ENCODE measurements around the gene STH. TPM values are rescaled to one million over a fixed set of nuclear protein-coding genes. Genes with fewer than 3 reads are reported as not detected.

The STH gene
- total and polyA plus RNA-seq, 2 experiments from 2014 or later, result 0.55 TPM; not detected in 1

DNA sequence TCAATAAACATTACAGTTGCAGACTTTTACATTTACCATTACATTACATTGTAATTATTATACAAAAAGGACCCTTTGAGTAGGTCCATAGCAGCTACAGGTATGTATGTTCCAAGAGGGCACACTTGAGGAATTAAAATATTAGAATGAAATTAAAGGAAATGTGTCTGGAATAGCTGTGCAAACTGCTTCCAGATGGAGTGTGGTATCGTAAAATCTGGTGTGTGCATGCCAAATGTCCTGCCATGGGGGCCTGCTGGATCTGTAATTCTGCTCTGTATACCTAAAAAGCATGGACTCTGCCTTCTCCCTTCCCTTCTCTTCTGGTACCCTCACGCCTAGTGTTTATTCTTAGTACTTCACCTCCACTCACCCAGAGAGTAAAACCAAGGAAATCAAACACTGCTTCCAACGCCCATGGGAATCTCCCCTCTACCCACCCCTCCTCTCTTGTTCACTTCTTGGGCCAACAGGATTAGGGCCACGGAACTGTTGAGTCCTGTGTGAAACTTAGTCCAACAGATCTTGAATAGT lies 38.7 kb downstream of the STH start:
- H3K36me3 ChIP-seq (ENCODE audit: insufficient read depth), result peaks cover 69% of the 10 kb centered on the region
- H2AFZ ChIP-seq, result no peak overlapping the region
- no peaks in the 10 kb centered on the region for H3K27me3 ChIP-seq (ENCODE audit: insufficient read depth)
- Mint-ChIP-seq H3K9me3 (no peaks in the 10 kb centered on the region), H3K36me3 (ENCODE audit: low read depth) (peaks cover 86% of the 10 kb centered on the region), H3K4me1 (no peaks in the 10 kb centered on the region), H3K27ac (no peak overlapping the region), H3K4me3 (no peak overlapping the region), H3K27me3 (ENCODE audit: insufficient read depth, low read depth, poor library complexity) (peaks cover 4% of the 10 kb centered on the region)
- H3K4me1 ChIP-seq (ENCODE audit: insufficient read depth), result no peaks in the 10 kb centered on the region
- peaks cover 10% of the 10 kb centered on the region; the same call in 1 of the 2 replicates for H3F3A ChIP-seq (replicated peaks; ENCODE audit: low read depth)
- H3K9me2 ChIP-seq (ENCODE audit: insufficient read depth), result no peaks in the 10 kb centered on the region
- peaks cover 18% of the 10 kb centered on the region for H4K20me1 ChIP-seq (replicated peaks; ENCODE audit: insufficient read depth)
- H3K27ac ChIP-seq (ENCODE audit: low read depth), result no peak overlapping the region
- peaks cover 7% of the 10 kb centered on the region; the same call in 1 of the 2 replicates for H3K79me2 ChIP-seq (replicated peaks; ENCODE audit: insufficient read depth)
- TF ChIP-seq JUNB (IDR thresholded peaks at IDR 0.05; ENCODE audit: unreplicated experiment) (no peak), STAT1 (IDR thresholded peaks at IDR 0.05; ENCODE audit: unreplicated experiment) (no peak), ZNF331 (CRISPR knock-in tag; IDR thresholded peaks at IDR 0.05; ENCODE audit: low read depth) (no peak)
- no peak overlapping the region for H3K4me3 ChIP-seq
- ATAC-seq, result peak; percentile 24; the same call in 1 of the 3 replicates
- H3K4me2 ChIP-seq, result no peak overlapping the region
- DNase-seq (ENCODE audit: low spot score), result no peak

DNA sequence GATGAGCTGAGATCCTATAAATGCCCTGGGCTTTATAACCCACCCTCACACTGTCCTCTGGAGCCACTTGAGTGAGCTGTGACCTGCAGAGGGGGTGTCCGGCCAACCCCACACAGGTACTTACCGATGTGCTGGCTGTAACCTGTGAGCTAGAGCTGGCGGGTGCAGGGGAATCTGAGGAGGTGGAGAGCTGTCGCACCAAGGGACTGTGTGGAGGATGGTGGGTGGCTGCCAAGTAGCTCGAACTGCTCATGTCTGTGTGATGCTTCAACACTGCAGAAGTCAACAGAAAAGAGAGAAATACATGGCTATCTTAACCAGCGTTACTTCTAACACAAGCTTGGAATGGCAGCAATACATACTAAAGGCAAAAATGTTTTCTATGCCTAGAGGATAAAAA lies 39.4 kb downstream of the STH start:
- Histone ChIP-seq H3F3A (replicated peaks; ENCODE audit: low read depth) (peaks cover 14% of the 10 kb centered on the region; the same call in 1 of the 2 replicates), H3K9me2 (ENCODE audit: insufficient read depth) (no peaks in the 10 kb centered on the region), H3K79me2 (replicated peaks; ENCODE audit: insufficient read depth) (peaks cover 12% of the 10 kb centered on the region), H2AFZ (no peak overlapping the region), H4K20me1 (replicated peaks; ENCODE audit: insufficient read depth) (peaks cover 17% of the 10 kb centered on the region), H3K27ac (ENCODE audit: low read depth) (no peak overlapping the region), H3K36me3 (ENCODE audit: insufficient read depth) (peaks cover 68% of the 10 kb centered on the region), H3K4me2 (no peak overlapping the region), H3K27me3 (ENCODE audit: insufficient read depth) (no peaks in the 10 kb centered on the region), H3K4me1 (ENCODE audit: insufficient read depth) (no peaks in the 10 kb centered on the region), H3K4me3 (no peak overlapping the region)
- peak overlapping the region; percentile 36; the same call in 1 of the 2 replicates for H3K27ac Mint-ChIP-seq
- H3K27me3 Mint-ChIP-seq (ENCODE audit: insufficient read depth, low read depth, poor library complexity), result peaks cover 2% of the 10 kb centered on the region
- H3K9me3 Mint-ChIP-seq, result no peaks in the 10 kb centered on the region
- peaks cover 86% of the 10 kb centered on the region for H3K36me3 Mint-ChIP-seq (ENCODE audit: low read depth)
- no peak overlapping the region for H3K4me3 Mint-ChIP-seq
- DNase-seq (ENCODE audit: low spot score) (no peak), ATAC-seq (no peak)
- no peaks in the 10 kb centered on the region for H3K4me1 Mint-ChIP-seq
- TF ChIP-seq STAT1 (IDR thresholded peaks at IDR 0.05; ENCODE audit: unreplicated experiment) (no peak), POLR2AphosphoS5 (IDR thresholded peaks at IDR 0.05; ENCODE audit: low read depth) (no peak), ZNF114 (CRISPR knock-in tag; IDR thresholded peaks at IDR 0.05) (no peak), EZH2 (IDR thresholded peaks at IDR 0.05; ENCODE audit: low read depth, unreplicated experiment) (no peak), ZNF331 (CRISPR knock-in tag; IDR thresholded peaks at IDR 0.05; ENCODE audit: low read depth) (no peak), CREB1 (CRISPR knock-in tag; IDR thresholded peaks at IDR 0.05; ENCODE audit: low read depth) (no peak), EZH2phosphoT487 (IDR thresholded peaks at IDR 0.05; ENCODE audit: unreplicated experiment) (no peak), JUNB (IDR thresholded peaks at IDR 0.05; ENCODE audit: unreplicated experiment) (no peak), CTCF (conservative IDR thresholded peaks at IDR 0.05; ENCODE audit: low read depth in 2 of 2) (no peak), NANOG (IDR thresholded peaks at IDR 0.05; ENCODE audit: borderline replicate concordance) (no peak)
- TF ChIP-seq, protein P1, sequence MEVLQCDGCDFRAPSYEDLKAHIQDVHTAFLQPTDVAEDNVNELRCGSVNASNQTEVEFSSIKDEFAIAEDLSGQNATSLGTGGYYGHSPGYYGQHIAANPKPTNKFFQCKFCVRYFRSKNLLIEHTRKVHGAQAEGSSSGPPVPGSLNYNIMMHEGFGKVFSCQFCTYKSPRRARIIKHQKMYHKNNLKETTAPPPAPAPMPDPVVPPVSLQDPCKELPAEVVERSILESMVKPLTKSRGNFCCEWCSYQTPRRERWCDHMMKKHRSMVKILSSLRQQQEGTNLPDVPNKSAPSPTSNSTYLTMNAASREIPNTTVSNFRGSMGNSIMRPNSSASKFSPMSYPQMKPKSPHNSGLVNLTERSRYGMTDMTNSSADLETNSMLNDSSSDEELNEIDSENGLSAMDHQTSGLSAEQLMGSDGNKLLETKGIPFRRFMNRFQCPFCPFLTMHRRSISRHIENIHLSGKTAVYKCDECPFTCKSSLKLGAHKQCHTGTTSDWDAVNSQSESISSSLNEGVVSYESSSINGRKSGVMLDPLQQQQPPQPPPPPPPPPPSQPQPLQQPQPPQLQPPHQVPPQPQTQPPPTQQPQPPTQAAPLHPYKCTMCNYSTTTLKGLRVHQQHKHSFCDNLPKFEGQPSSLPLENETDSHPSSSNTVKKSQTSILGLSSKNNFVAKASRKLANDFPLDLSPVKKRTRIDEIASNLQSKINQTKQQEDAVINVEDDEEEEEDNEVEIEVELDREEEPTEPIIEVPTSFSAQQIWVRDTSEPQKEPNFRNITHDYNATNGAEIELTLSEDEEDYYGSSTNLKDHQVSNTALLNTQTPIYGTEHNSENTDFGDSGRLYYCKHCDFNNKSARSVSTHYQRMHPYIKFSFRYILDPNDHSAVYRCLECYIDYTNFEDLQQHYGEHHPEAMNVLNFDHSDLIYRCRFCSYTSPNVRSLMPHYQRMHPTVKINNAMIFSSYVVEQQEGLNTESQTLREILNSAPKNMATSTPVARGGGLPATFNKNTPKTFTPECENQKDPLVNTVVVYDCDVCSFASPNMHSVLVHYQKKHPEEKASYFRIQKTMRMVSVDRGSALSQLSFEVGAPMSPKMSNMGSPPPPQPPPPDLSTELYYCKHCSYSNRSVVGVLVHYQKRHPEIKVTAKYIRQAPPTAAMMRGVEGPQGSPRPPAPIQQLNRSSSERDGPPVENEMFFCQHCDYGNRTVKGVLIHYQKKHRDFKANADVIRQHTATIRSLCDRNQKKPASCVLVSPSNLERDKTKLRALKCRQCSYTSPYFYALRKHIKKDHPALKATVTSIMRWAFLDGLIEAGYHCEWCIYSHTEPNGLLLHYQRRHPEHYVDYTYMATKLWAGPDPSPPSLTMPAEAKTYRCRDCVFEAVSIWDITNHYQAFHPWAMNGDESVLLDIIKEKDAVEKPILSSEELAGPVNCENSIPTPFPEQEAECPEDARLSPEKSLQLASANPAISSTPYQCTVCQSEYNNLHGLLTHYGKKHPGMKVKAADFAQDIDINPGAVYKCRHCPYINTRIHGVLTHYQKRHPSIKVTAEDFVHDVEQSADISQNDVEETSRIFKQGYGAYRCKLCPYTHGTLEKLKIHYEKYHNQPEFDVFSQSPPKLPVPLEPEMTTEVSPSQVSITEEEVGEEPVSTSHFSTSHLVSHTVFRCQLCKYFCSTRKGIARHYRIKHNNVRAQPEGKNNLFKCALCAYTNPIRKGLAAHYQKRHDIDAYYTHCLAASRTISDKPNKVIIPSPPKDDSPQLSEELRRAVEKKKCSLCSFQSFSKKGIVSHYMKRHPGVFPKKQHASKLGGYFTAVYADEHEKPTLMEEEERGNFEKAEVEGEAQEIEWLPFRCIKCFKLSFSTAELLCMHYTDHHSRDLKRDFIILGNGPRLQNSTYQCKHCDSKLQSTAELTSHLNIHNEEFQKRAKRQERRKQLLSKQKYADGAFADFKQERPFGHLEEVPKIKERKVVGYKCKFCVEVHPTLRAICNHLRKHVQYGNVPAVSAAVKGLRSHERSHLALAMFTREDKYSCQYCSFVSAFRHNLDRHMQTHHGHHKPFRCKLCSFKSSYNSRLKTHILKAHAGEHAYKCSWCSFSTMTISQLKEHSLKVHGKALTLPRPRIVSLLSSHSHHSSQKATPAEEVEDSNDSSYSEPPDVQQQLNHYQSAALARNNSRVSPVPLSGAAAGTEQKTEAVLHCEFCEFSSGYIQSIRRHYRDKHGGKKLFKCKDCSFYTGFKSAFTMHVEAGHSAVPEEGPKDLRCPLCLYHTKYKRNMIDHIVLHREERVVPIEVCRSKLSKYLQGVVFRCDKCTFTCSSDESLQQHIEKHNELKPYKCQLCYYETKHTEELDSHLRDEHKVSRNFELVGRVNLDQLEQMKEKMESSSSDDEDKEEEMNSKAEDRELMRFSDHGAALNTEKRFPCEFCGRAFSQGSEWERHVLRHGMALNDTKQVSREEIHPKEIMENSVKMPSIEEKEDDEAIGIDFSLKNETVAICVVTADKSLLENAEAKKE (CRISPR knock-in tag; IDR thresholded peaks at IDR 0.05), result no peak

Measured in GM23338 (cell line).